DMS 273 treated with DMSO at 0.1 percent for 48 hours (cell line): ENCODE data around the gene NEXMIF.
"Not testable (repeated sequence)": the region's sequence is repeated elsewhere in the genome, so short reads cannot be mapped to it uniquely, and the experiment has no call there.

ENCODE experiments used
- DNase-seq: peaks from one replicate; lab custom pipeline; 2025; lab: John Stamatoyannopoulos, UW

NEXMIF gene

DNA sequence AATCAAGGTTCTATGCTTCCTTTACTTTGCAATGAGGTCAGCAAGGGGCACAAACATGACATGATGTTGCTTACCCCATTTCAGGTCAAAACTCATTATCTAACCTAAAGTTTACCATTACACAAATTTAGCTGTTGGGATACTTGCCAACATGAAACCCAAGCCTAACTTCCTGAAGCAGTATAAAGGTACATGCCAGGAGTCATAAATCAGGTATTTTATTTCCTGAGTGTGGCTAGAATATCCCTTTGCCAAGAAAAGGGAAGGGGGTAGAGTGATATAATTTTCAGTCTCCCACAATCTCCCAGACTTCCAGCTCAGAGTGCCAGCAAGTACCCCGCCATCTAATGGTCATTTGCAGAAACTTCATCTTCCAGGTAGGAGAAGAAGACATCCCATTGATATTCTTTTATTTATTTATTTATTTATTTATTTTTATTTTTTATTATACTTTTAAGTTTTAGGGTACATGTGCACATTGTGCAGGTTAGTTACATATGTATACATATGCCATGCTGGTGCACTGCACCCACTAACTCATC, 136.6 kb downstream of the NEXMIF start:
- no peak for DNase-seq

DNA sequence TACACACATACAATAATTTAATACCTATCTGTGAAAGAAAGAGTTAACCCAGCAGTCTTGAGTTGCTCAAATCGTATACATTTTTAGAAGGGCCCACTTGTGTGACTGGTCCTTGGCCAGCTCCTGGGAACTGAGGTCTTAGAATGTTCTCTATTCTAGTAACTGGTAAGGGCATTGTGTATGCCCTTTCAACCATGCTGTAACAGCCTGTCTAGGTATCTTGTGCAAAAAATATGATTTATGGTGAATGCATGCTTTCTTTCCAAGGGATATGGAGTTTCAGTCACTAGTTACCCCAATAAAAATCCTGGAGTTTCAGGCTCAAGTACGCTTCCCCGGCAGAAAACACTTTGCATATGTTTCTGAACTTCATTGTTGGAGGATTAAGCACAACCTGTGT, 140.6 kb downstream of the NEXMIF start:
- no peak for DNase-seq

DNA sequence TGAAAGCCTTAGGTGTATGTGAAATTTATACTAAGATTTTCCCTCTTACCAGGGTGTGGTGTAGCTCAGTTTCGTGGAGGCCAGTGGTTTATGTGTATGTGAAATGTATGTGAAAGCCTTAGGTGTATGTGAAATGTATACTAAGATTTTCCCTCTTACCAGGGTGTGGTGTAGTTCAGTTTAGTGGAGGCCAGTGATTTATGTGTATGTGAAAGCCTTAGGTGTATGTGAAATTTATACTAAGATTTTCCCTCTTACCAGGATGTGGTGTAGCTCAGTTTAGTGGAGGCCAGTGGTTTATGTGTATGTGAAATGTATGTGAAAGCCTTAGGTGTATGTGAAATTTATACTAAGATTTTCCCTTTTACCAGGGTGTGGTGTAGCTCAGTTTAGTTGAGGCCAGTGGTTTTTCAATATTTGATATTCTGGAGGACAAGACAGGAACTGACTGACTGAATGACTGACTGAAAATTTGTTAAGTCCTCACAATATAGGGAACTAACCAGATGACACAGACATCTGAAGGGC, 143.7 kb downstream of the NEXMIF start:
- no peak for DNase-seq

DNA sequence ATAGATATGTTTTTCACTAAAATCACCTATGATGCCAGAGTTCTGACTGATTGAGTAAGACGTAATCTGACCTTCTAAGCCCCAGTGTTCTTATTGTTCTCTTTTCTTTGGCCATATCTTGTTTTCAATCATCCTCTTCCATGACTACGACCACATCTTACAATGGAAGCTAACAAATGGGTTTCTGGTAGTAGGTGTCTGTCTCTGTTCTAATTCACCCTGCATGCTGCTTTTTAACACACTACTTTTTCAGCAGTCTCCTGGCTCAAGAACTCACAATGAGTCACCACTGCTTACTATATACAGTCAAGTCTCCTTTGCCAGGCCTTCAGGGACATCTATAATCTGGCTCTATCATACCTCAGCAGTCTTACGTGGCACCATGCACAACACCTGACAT, 146.1 kb downstream of the NEXMIF start:
- no peak for DNase-seq

DNA sequence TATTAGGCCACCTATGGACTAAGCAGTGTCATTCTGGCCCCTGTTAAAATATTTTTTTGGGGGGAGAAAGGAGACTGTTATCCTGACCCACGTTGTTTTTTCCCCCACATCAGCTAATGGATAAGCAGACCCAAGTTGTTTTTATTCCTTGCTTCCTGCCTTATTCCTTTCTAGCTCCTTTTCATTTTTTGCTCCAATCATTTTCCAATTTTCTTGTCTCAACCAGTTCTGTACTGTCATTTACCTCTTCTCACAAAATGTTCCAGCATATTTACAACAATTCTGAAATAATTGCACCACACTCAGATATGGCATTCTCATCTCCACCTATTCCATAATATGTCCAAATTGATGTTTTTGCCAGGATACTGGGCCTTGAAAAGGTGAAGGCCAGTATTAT, 150.3 kb downstream of the NEXMIF start:
- DNase-seq = no peak

DNA sequence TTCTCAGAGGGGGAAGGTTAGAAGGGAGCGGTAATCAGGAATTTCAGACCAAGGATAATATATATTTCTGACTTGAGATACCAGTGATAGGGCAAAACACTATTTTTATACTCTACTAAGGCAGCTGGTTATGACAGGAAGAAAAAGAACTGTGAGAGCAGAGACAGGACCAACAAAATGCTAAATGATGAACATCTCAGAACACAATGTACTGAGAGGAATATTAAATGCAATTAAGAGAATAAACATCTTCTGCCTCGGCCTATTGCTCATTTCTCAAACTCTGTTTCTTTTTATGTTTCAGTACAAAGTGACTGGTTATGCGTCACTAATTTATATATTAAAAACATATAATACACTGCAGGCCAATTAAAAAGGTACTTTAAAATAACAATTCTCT, 188.8 kb downstream of the NEXMIF start:
- no peak for DNase-seq

DNA sequence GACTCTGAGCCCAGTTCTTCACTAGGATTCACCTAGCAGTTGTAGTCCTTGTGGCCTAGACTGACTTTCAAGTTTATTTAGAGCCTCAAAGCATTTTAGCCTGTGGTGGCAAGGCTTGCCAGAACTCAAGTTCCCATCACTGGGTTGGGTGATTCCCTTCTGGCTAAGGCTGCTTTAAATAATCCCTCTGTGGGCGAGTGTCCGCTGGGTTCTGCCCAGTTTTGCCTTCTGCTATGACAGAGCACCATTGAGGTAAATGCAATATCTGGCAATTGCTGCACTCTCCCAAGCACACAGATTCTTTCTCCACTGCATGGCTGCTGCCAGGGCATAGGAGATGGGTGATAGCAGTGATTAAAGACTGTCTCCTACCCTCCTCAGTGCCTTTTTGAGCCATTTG, 220.0 kb downstream of the NEXMIF start:
- no peak for DNase-seq

DNA sequence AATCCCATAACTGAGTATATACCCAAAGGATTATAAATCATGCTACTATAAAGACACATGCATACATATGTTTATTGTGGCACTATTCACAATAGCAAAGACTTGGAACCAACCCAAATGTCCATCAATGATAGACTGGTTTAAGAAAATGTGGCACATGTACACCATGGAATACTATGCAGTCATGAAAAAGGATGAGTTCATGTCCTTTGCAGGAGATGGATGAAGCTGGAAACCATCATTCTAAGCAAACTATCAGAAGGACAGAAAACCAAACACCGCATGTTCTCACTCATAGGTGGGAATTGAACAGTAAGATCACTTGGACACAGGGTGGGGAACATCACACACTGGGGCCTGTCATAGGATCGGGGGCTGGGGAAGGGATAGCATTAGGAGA, 223.9 kb downstream of the NEXMIF start:
- DNase-seq = not testable (repeated sequence)

DNA sequence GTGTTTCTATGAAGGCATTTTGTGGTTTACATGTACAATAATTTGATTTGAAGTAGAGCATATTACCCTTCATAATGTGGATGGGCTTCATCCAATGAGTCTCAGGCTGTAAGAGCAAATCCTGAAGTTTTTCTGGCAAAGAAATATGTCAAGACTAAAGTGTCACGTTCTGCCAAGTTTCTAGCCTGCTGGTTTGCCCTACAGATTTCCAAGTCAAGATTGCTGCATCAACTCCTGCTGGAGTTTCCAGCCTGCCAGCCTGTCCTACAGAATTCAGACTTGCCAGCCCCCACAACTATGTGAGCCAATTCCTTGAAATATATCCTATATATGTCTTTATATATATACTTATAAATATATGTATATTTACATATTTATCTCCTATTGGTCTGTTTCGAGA, 240.8 kb downstream of the NEXMIF start:
- no peak for DNase-seq
